NCI-H2171 (cell line): ENCODE results near the gene PHF2.
A peak's percentile ranks its signal among the peaks of the same experiment; 100 is the strongest.

Source experiments
- DNase-seq: peaks from one replicate; lab custom pipeline; 2025; lab: John Stamatoyannopoulos, UW

Gene PHF2

GRCh38 chr9:93587284-93587650 lies 10.9 kb downstream of the PHF2 start:
- no peak for DNase-seq

GRCh38 chr9:93587651-93588347 lies 11.4 kb downstream of the PHF2 start:
- DNase-seq: no peak

GRCh38 chr9:93588641-93589609 lies 12.5 kb downstream of the PHF2 start:
- no peak for DNase-seq

- DNase-seq: no peak
Measured at GRCh38 chr9:93589688-93590087, 13.3 kb downstream of the PHF2 start.

GRCh38 chr9:93590609-93591234 lies 14.3 kb downstream of the PHF2 start:
- no peak for DNase-seq

GRCh38 chr9:93591301-93592007 lies 15.1 kb downstream of the PHF2 start:
- no peak for DNase-seq

GRCh38 chr9:93592008-93592642 lies 15.7 kb downstream of the PHF2 start:
- no peak for DNase-seq

- no peak for DNase-seq
Measured at GRCh38 chr9:93592643-93593021, 16.2 kb downstream of the PHF2 start.

- no peak for DNase-seq
Measured at GRCh38 chr9:93593144-93593658, 16.8 kb downstream of the PHF2 start.

- DNase-seq: no peak
Measured at GRCh38 chr9:93594041-93594756, 17.8 kb downstream of the PHF2 start.

GRCh38 chr9:93595461-93595860 lies 19.1 kb downstream of the PHF2 start:
- DNase-seq: no peak

- no peak for DNase-seq
Measured at GRCh38 chr9:93595861-93596365, 19.5 kb downstream of the PHF2 start.

GRCh38 chr9:93596399-93596798 lies 20.0 kb downstream of the PHF2 start:
- DNase-seq: no peak

GRCh38 chr9:93597142-93597706 lies 20.8 kb downstream of the PHF2 start:
- no peak for DNase-seq

GRCh38 chr9:93597871-93598646 lies 21.7 kb downstream of the PHF2 start:
- DNase-seq: no peak

GRCh38 chr9:93598647-93599241 lies 22.4 kb downstream of the PHF2 start:
- no peak for DNase-seq

- DNase-seq: no peak
Measured at GRCh38 chr9:93599571-93600403, 23.4 kb downstream of the PHF2 start.

- peak; percentile 34 for DNase-seq
Measured at GRCh38 chr9:93600504-93600903, 24.1 kb downstream of the PHF2 start.
